Bronchial epithelial cell (primary cell): ENCODE data around the gene GIT1. TPM values are rescaled to one million over a fixed set of nuclear protein-coding genes. Genes with fewer than 3 reads are reported as not detected.

Experiments
- DNase-seq: peaks from one replicate; pipeline ENCODE4 v3.0.0-alpha.2; 2010; ENCODE audit warnings: low read depth
- FAIRE-seq: peaks from 2 replicates; lab custom pipeline; 2011; peaks lifted over from hg19 to GRCh38; lab: Jason Lieb, UNC
- H3K27me3 ChIP-seq: 2 replicates; pipeline ENCODE4 v1.5.1; 2011; ENCODE audit warnings: low read length; ENCODE audit not compliant: control insufficient read depth, insufficient read depth
- H3K36me3 ChIP-seq: 2 replicates; pipeline ENCODE4 v1.5.1; 2011; ENCODE audit warnings: low read length; ENCODE audit not compliant: control insufficient read depth, insufficient read depth
- H3K4me3 ChIP-seq: 2 replicates; pipeline ENCODE4 v1.5.1; 2011; ENCODE audit warnings: mild to moderate bottlenecking, low read depth, low read length, control low read depth
- total RNA-seq: library from RNA; depleted of rRNA; stranded (reverse); fragments of >200 nt; gene quantifications from 2 replicates; pipeline ENCODE4 v1.2.1, GENCODE V29; 2014
- TF ChIP-seq, protein P1 (sequence below): IDR thresholded peaks from 2 replicates; pipeline ENCODE4 v1.5.1; 2011; ENCODE audit warnings: mild to moderate bottlenecking, moderate library complexity, low read length, control low read depth, inconsistent platforms; ENCODE audit not compliant: insufficient read depth, severe bottlenecking

GIT1 gene
- total RNA-seq, 1 donor from 2014 or later, result 16.3 TPM

DNA sequence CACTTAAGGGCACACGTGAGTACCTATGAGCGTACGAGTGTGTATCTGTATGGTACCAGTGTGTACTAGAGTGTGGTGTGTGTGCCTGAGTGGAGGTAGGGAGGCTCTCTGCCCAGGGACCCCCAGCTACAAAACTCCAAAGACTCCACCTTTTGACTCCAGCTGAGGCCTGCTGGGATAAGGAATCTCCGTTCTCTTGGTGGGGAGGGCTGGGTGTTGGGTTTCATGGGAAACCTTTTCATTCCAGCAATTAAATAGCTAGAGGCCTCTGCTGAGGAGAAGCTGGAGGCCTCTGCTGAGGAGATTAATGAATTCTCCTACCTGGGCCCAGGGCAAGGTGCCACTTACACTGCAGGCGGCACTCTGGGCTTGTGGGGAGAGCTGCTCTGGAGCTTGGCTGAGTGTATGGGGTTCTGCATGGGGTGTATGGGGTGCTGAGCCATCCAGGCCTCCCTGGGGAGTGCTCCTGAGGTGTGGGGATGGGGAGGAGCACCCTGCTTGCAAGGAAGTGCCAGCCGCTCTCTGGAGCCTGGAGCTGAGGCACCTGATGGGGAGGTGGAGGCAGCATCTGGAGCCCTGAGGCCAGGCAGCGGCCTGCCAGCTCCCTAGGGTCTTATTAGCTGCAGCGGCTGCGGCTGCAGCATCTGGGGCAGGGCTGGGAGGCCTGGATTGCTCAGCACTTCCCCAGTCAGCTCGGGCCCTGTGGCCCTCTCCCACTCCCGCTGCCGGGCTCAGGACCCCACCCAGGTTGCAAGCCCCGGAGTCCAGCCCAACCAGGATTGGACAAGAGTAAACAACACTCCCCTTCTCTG, 8.1 kb upstream of the GIT1 start:
- DNase-seq, result no peak

DNA sequence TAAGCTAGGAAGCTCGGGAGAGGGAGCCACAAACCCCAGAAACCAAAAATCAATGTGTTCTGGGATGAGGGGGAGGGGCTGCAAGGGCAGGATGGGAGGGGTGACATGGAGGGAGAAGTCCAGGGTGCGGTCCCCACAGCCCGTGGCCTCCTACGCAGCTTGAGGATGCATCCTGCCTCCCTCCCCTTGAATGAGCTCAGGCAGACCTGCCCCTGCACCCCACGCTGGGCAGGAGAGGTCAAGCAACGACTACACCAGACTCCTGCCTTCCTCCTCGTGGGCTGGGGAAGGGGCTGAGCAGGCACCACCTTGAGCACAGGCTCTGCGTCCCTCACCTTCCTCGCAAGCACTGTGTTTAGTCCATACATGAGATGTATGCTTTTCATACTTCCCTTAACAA, 7.4 kb upstream of the GIT1 start:
- Histone ChIP-seq H3K36me3 (no peaks in the 10 kb centered on the region), H3K27me3 (no peaks in the 10 kb centered on the region), H3K4me3 (no peak overlapping the region)
- FAIRE-seq (no peak), DNase-seq (no peak)
- TF ChIP-seq, protein P1, sequence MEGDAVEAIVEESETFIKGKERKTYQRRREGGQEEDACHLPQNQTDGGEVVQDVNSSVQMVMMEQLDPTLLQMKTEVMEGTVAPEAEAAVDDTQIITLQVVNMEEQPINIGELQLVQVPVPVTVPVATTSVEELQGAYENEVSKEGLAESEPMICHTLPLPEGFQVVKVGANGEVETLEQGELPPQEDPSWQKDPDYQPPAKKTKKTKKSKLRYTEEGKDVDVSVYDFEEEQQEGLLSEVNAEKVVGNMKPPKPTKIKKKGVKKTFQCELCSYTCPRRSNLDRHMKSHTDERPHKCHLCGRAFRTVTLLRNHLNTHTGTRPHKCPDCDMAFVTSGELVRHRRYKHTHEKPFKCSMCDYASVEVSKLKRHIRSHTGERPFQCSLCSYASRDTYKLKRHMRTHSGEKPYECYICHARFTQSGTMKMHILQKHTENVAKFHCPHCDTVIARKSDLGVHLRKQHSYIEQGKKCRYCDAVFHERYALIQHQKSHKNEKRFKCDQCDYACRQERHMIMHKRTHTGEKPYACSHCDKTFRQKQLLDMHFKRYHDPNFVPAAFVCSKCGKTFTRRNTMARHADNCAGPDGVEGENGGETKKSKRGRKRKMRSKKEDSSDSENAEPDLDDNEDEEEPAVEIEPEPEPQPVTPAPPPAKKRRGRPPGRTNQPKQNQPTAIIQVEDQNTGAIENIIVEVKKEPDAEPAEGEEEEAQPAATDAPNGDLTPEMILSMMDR, result no peak

More for the DNA sequence above, 8.1 kb upstream of the GIT1 start:
- Histone ChIP-seq H3K4me3 (no peak overlapping the region), H3K27me3 (no peaks in the 10 kb centered on the region), H3K36me3 (no peaks in the 10 kb centered on the region)
- no peak for FAIRE-seq
- TF ChIP-seq, protein P1, result no peak

DNA sequence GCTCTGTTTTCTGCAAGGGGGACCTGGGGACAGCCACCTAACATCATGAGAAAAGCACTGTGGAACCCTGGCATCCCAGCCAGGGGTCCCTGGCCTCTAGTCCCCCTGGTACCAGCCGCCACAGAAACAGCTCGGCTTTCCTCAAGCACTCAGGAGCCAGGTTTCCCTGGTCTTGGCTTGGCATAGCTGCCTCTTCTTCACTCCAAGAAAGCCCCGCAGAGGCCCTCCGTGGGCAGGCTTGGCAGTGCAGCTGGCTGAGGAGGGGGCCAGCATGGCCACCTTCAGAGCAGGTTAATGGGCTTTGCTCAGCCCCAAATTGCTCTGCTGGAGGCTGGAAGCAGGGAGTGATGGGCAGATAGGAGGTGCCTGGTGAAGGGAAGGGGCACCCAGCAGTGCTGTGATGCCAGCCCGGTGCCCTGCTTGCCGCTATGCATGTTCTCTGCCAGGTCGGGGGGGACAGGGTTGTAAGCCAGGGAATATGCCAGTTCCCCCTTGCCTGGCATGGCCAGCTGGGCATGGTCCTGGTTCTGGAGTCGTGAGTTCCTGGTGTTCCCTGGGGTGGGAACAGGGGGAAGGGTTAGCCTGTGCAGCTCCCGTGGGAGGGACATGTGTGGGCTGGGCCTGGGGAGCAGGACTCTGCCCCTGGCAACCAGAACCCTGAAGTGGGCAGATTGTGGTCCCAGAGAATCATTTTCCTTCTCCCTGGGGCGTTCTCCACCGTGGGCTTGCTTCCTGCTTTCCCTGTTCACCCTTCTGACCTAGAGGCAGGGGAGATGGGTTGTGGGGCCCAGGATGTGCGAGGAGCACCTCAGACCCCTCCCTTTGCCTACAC, 6.7 kb upstream of the GIT1 start:
- TF ChIP-seq, protein P1, result no peak
- Histone ChIP-seq H3K27me3 (no peaks in the 10 kb centered on the region), H3K36me3 (no peaks in the 10 kb centered on the region), H3K4me3 (no peak overlapping the region)
- FAIRE-seq (no peak), DNase-seq (no peak)

DNA sequence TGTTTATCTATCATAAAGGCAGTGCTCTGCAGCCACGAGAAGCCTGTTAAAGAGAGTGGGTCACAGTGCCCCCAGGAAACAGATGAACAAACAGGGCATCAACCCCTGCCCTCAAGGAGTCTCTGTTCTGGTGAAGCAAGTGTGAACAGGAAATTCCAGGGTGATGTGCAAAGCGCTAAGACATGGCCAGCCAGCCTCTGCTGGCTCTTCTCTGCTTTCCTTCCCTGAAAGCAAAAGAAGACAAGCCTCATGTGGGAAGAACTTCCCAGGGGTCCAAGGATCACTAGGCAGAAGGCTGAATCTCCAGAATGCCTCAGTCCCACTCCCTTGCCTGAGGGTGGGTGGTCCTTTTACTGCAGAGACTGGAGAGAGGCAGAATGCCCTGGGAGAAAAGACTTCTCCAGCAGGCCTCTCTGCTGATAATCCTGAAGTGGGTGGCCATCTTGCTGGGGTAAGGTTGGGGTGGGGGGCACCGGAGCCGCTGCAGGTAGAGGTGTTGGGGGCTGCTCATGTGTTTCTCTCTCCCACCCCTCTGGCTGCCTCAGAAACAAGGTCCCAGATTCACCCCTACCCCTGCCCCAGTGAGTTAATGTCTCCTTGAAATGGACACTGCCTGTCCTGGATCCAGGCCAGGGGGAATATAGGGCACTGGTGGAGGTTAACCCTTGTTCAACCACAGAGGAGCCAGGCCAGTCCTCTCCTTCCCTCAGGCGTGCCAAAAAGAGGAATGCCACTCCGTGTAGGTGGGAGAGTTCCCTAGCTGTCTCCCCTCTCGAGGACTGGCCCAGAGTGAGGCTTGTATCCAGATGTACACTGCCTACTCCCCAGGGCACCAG, 5.9 kb upstream of the GIT1 start:
- FAIRE-seq (no peak), DNase-seq (no peak)
- no peaks in the 10 kb centered on the region for H3K27me3 ChIP-seq
- TF ChIP-seq, protein P1, result no peak
- no peaks in the 10 kb centered on the region for H3K36me3 ChIP-seq
- H3K4me3 ChIP-seq, result no peak overlapping the region

DNA sequence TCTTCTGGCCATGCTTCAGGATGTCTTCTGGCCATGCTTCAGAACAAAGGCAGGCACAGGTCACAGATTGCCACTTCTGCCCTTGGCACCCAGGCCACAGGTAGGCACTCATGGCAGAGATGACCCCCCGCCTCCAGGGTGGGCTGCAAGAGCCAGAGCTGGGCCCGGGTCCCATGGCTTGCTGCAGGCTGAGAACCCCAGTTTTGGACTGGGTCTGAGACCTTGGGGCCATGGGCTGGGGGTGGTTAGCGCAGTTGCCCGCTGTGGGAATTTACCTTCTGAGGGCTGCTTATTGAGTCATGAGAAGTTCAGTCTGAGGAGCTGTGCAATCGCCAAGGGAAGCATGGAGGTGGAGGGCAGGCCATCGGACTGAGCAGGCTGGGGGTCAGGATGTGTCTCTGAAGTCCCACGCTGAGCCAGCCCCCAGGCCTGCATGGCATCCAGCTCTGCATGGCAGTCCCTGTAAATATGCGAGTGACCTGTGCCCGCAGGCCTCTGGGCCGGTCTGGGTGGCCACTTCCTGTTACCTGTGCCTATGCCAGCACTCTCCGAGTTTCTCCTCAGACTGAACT, 5.2 kb upstream of the GIT1 start:
- DNase-seq, result no peak
- no peaks in the 10 kb centered on the region for H3K36me3 ChIP-seq
- TF ChIP-seq, protein P1, result no peak
- FAIRE-seq, result no peak
- no peak overlapping the region for H3K4me3 ChIP-seq
- no peaks in the 10 kb centered on the region for H3K27me3 ChIP-seq
